HCT116 (cell line): Measurements from ENCODE around the gene ACTL7B. TPM values are rescaled to one million over a fixed set of nuclear protein-coding genes. Genes with fewer than 3 reads are reported as not detected.
"Not testable (repeated sequence)": the region's sequence is repeated elsewhere in the genome, so short reads cannot be mapped to it uniquely, and the experiment has no call there.

Experiments
- ATAC-seq: fragments of 200-7000 bp; cut with Tn5 transposase; 2 replicates; pipeline ENCODE4 v1.9.1; 2020; ENCODE audit warnings: mild to moderate bottlenecking, moderate library complexity
- BruUV-seq: library from RNA; stranded (reverse); fragments of 400-500 nt; replicated peaks from 2 replicates; lab custom pipeline; 2021; lab: Mats Ljungman, UMichigan
- CTCF ChIA-PET: fragments of 300-600 bp; sonication (Branson Sonifier 250); formaldehyde crosslinking; loops from one replicate; lab custom pipeline; 2021; ENCODE audit warnings: antibody characterized with exemption; lab: Charles Lee
- POLR2A ChIA-PET: fragments of 300-600, 350-600 bp; sonication (Branson Sonifier 250); formaldehyde crosslinking; loops from one replicate; lab custom pipeline; 2021; ENCODE audit warnings: antibody characterized with exemption; lab: Charles Lee
- RAD21 ChIA-PET, 2 experiments: fragments of 300-600 bp; sonication (Branson Sonifier 250); formaldehyde crosslinking; loops; one replicate each; lab custom pipeline; 2023; ENCODE audit warnings: low total read pairs in 2 of 2; ENCODE audit not compliant: uncharacterized antibody in 2 of 2, unreplicated experiment in 2 of 2, low non-redundant PET in 1 of 2; lab: Charles Lee
- DNase-seq: peaks from one replicate; pipeline ENCODE4 v3.0.0-alpha.2; 2010; ENCODE audit warnings: low read depth, low spot score
- H2AFZ ChIP-seq: fragments of 200-600 bp; shearing (Covaris generic), sonication (generic); 2 replicates; pipeline ENCODE4 v1.6.1; 2017; ENCODE audit warnings: low read depth, mixed run types, mixed read lengths, antibody characterized with exemption, low read length; ENCODE audit not compliant: poor library complexity, severe bottlenecking
- H3K27ac ChIP-seq: 2 replicates; pipeline ENCODE4 v1.5.1; 2012; ENCODE audit warnings: low read depth, low read length
- H3K27me3 ChIP-seq: fragments of 200-600 bp; sonication (generic); 2 replicates; pipeline ENCODE4 v1.6.1; 2016; ENCODE audit warnings: mixed run types, low read length, mixed read lengths; ENCODE audit not compliant: insufficient read depth
- H3K36me3 ChIP-seq, 2 experiments: fragments of 200-500 bp in 1 of 2; fragments of 200-600 bp in 1 of 2; sonication (Bioruptor generic) in 1 of 2; sonication (generic) in 1 of 2; 2 replicates each; pipeline versions ENCODE4 v1.5.1 to v1.6.1; 2014 to 2016; ENCODE audit warnings: low read length in 2 of 2, inconsistent platforms in 1 of 2, mixed read lengths in 1 of 2, mixed run types in 1 of 2; ENCODE audit not compliant: insufficient read depth in 2 of 2, control insufficient read depth in 1 of 2
- H3K4me1 ChIP-seq, 2 experiments: fragments of 200-600 bp in 1 of 2; sonication (generic) in 1 of 2; 2 replicates each; pipeline versions ENCODE4 v1.5.1 to v1.6.1; 2012 to 2017; ENCODE audit warnings: low read length in 2 of 2, inconsistent platforms in 1 of 2, mild to moderate bottlenecking in 1 of 2, mixed read lengths in 1 of 2, mixed run types in 1 of 2, moderate library complexity in 1 of 2; ENCODE audit not compliant: insufficient read depth in 2 of 2, control insufficient read depth in 1 of 2
- H3K4me2 ChIP-seq: fragments of 200-600 bp; sonication (generic); 2 replicates; pipeline ENCODE4 v1.6.1; 2017; ENCODE audit warnings: mixed run types, low read length, mixed read lengths
- H3K4me3 ChIP-seq, 2 experiments: fragments of 200-600 bp in 1 of 2; sonication (generic) in 1 of 2; replicated peaks in 1 of 2; 2 replicates each; pipeline ENCODE4 v1.5.1; 2011 to 2016; ENCODE audit warnings: low read length in 2 of 2, control low read depth in 1 of 2, low read depth in 1 of 2, mild to moderate bottlenecking in 1 of 2, mixed read lengths in 1 of 2, mixed run types in 1 of 2
- H3K79me2 ChIP-seq: fragments of 200-600 bp; sonication (generic); 2 replicates; pipeline ENCODE4 v1.6.1; 2017; ENCODE audit warnings: mild to moderate bottlenecking, mixed run types, low read length, moderate library complexity, mixed read lengths; ENCODE audit not compliant: insufficient read depth
- H3K9ac ChIP-seq: fragments of 200-600 bp; sonication (generic); 2 replicates; pipeline ENCODE4 v1.6.1; 2016; ENCODE audit warnings: low read length, mixed read lengths
- H3K9me2 ChIP-seq: fragments of 200-600 bp; sonication (generic), shearing (Covaris generic); 2 replicates; pipeline ENCODE4 v1.6.1; 2017; ENCODE audit warnings: mixed run types, mild to moderate bottlenecking, moderate library complexity; ENCODE audit not compliant: insufficient read depth
- H3K9me3 ChIP-seq, 2 experiments: fragments of 200-500 bp in 1 of 2; fragments of 200-600 bp in 1 of 2; sonication (Bioruptor generic) in 1 of 2; sonication (generic) in 1 of 2; 2 replicates each; pipeline ENCODE4 v1.6.1; 2014 to 2017; ENCODE audit warnings: low read length in 2 of 2, mixed read lengths in 2 of 2, inconsistent platforms in 1 of 2, low read depth in 1 of 2, mild to moderate bottlenecking in 1 of 2, mixed run types in 1 of 2, moderate library complexity in 1 of 2; ENCODE audit not compliant: control insufficient read depth in 1 of 2, insufficient read depth in 1 of 2
- H4K20me1 ChIP-seq: fragments of 200-600 bp; sonication (generic), shearing (Covaris generic); 2 replicates; pipeline ENCODE4 v1.6.1; 2017; ENCODE audit warnings: mixed run types, mild to moderate bottlenecking, moderate library complexity; ENCODE audit not compliant: insufficient read depth
- ATF3 ChIP-seq: IDR thresholded peaks from 2 replicates; pipeline ENCODE4 v1.6.1; 2012
- CEBPB ChIP-seq: IDR thresholded peaks from 2 replicates; pipeline ENCODE4 v1.6.1; 2012; ENCODE audit warnings: low read depth
- EGR1 ChIP-seq: IDR thresholded peaks from 2 replicates; pipeline ENCODE4 v1.6.1; 2012; ENCODE audit warnings: low read depth
- EZH2 ChIP-seq: fragments of 200-600 bp; sonication (generic); IDR thresholded peaks from 2 replicates; pipeline ENCODE4 v1.6.1; 2017; ENCODE audit warnings: antibody characterized with exemption, mixed run types
- FOSL1 ChIP-seq: IDR thresholded peaks from 2 replicates; pipeline ENCODE4 v1.6.1; 2012; ENCODE audit warnings: low read depth
- MAX ChIP-seq: IDR thresholded peaks from 2 replicates; pipeline ENCODE4 v1.6.1; 2012
- POLR2A ChIP-seq: IDR thresholded peaks from 2 replicates; pipeline ENCODE4 v1.7.0; 2011; ENCODE audit warnings: borderline replicate concordance; ENCODE audit not compliant: insufficient read depth, insufficient read length; ENCODE audit errors: extremely low read depth
- SP1 ChIP-seq: IDR thresholded peaks from 2 replicates; pipeline ENCODE4 v1.6.1; 2012; ENCODE audit warnings: low read depth
- TCF7L2 ChIP-seq: IDR thresholded peaks from 2 replicates; pipeline ENCODE4 v1.7.0; 2011; ENCODE audit warnings: borderline replicate concordance, inconsistent platforms; ENCODE audit not compliant: insufficient read depth, insufficient read length; ENCODE audit errors: extremely low read depth
- ZFX ChIP-seq: fragments of 450-650 bp; IDR thresholded peaks from 2 replicates; pipeline ENCODE4 v1.6.1; 2017
- ZNF274 ChIP-seq: fragments of 200-500 bp; sonication (Bioruptor generic); IDR thresholded peaks from 2 replicates; pipeline ENCODE4 v1.6.1; 2014; ENCODE audit warnings: mild to moderate bottlenecking, low read depth, low read length, inconsistent platforms
- intact Hi-C: fragments of 100-400 bp; cut with micrococcal nuclease; formaldehyde crosslinking; loops from 2 replicates; pipeline ENCODE4 v1.10.0; 2022
- total RNA-seq: library from RNA; stranded (reverse); gene quantifications from one replicate; pipeline ENCODE4 v1.2.1, GENCODE V29; 2021; ENCODE audit not compliant: unreplicated experiment

The ACTL7B gene
- total RNA-seq, 1 experiment from 2014 or later: not detected

GRCh38 chr9:108900176-108900575 is 44.4 kb upstream of the ACTL7B start (continued):
- TF ChIP-seq MAX (no peak), ZFX (no peak), EGR1 (no peak), ZNF274 (no peak), TCF7L2 (no peak), EZH2 (no peak), POLR2A (no peak), SP1 (no peak), FOSL1 (no peak), CEBPB (no peak), ATF3 (no peak)

GRCh38 chr9:108899023-108899695 is 43.4 kb upstream of the ACTL7B start:
- H3K9me3 ChIP-seq, DNase-seq, BruUV-seq, ATAC-seq, H4K20me1 ChIP-seq, H3K4me3 ChIP-seq, RAD21 ChIA-PET, H3K27ac ChIP-seq, H2AFZ ChIP-seq, H3K9me2 ChIP-seq, intact Hi-C loops, H3K4me2 ChIP-seq, H3K9ac ChIP-seq, H3K79me2 ChIP-seq, H3K4me1 ChIP-seq, H3K27me3 ChIP-seq, POLR2A ChIA-PET: not testable (repeated sequence)
- H3K36me3 ChIP-seq: peaks cover 41 to 50% of the 10 kb centered on the region in 2 experiments; a peak in 3 of 4 replicates
- CTCF ChIA-PET: interaction anchor here (1.3 kb wide), 1 partner anchor 55 kb away, joined by 3 read pairs; no protein-coding TSS in a partner anchor
